ENCODE results near the gene RCC2.

The RCC2 gene

GRCh38 chr1:17369466-17369865 is 70.0 kb downstream of the RCC2 start:
- DNase-seq, result no peak

- no peak for DNase-seq
Measured at GRCh38 chr1:17365293-17365692, 74.2 kb downstream of the RCC2 start.

DNA sequence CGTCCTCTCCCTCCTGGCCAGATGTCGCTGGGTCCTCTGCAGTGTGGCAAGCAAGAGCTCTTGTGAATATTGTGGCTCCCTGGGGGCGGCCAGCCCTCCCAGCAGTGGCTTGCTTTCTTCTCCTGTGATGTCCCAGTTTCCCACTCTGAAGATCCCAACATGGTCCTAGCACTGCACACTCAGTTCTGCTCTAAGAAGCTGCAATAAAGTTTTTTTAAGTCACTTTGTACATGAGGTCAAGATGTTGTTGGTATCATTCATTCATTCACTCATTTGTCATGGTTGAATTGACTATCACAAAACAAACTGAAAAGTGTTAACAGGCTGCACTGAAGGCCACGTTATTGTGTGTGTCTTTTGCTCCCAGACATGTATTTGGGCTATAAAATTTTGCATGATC is 75.7 kb downstream of the RCC2 start:
- no peak for DNase-seq

GRCh38 chr1:17363351-17363750 is 76.1 kb downstream of the RCC2 start:
- DNase-seq, result no peak

DNA sequence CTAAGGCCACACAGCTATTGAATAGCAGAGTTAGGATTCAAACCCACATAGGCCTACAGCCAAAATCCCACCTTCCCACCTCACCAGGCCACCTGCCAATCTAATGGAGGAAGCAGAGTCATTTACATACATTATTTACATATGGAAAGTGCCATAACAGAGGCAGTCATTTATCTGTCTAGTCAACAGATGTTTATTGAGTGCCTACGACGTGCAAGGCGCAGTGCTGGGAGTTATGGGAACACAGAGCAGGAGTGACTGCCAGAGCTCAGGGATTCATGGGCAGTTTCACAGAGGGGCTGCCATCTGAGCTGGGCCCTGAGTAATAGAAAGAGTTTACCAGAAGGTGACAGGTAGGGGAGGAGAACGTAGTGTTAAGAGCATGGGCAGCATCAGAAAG is 77.8 kb downstream of the RCC2 start:
- no peak for DNase-seq

- no peak for DNase-seq
Measured at GRCh38 chr1:17360272-17360956, 79.1 kb downstream of the RCC2 start.

DNA sequence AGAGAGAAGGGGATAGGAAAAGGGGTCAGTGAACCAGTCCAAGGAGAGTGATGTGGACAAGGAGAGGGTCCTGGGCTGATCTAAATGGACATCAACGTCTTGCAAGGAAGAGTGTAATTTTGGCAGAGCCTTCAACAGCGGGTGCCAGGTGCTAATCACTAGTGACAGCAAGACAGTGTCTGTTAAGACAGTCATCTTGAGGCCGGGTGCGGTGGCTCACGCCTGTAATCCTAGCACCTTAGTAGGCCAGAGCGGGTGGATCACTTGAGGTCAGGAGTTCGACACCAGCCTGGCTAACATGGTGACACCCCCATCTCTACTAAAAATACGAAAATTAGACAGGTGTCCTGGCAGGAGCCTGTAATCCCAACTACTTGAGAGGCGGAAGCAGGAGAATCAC is 79.7 kb downstream of the RCC2 start:
- DNase-seq, result no peak

DNA sequence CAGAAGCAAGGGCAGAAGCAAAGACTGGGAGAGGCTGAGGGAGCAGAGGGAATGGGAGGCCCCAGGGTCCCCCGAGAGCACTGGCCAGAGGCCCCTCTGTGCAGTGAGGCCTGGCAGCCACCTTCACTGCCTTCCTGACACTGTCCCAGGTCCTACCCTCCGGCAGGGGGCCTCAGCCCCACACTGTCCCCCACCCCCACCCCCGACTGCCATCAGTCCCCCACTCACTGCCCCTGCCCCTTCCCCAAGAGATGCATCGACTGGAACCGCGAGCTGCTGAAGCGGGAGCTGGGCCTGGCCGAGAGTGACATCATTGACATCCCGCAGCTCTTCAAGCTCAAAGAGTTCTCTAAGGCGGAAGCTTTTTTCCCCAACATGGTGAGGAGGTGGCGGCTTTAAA is 80.4 kb downstream of the RCC2 start:
- DNase-seq, result no peak

- no peak for DNase-seq
Measured at GRCh38 chr1:17358557-17358956, 80.9 kb downstream of the RCC2 start.
